KMS-11 (cell line): ENCODE results near the gene GRHL1.

Source experiments
- H2AFZ ChIP-seq: fragments of 200-600 bp; sonication (generic); 2 replicates; pipeline ENCODE4 v1.6.1; 2016; ENCODE audit warnings: antibody characterized with exemption, mixed run types, low read depth
- H3K27ac ChIP-seq: fragments of 200-600 bp; sonication (generic); 2 replicates; pipeline ENCODE4 v1.6.1; 2016; ENCODE audit warnings: mild to moderate bottlenecking, mixed run types
- H3K27me3 ChIP-seq: fragments of 200-600 bp; sonication (generic); 2 replicates; pipeline ENCODE4 v1.6.1; 2017; ENCODE audit warnings: mild to moderate bottlenecking, low read depth, mixed run types, moderate library complexity; ENCODE audit not compliant: insufficient read depth
- H3K36me3 ChIP-seq: fragments of 200-600 bp; sonication (generic); 2 replicates; pipeline ENCODE4 v1.6.1; 2017; ENCODE audit warnings: mild to moderate bottlenecking, mixed run types; ENCODE audit not compliant: insufficient read depth
- H3K4me1 ChIP-seq: fragments of 200-600 bp; sonication (generic); 2 replicates; pipeline ENCODE4 v1.6.1; 2016; ENCODE audit warnings: mild to moderate bottlenecking, low read depth, mixed run types; ENCODE audit not compliant: poor library complexity, severe bottlenecking
- H3K4me2 ChIP-seq: fragments of 200-600 bp; sonication (generic); 2 replicates; pipeline ENCODE4 v1.7.0; 2016; ENCODE audit warnings: mild to moderate bottlenecking, mixed run types
- H3K4me3 ChIP-seq: fragments of 200-600 bp; sonication (generic); IDR thresholded peaks from 2 replicates; pipeline ENCODE4 v1.6.1; 2017; ENCODE audit warnings: low read depth, low read length, mixed read lengths; ENCODE audit not compliant: insufficient read depth
- H3K79me2 ChIP-seq: fragments of 200-600 bp; sonication (generic); 2 replicates; pipeline ENCODE4 v1.6.1; 2016; ENCODE audit warnings: low read depth, mixed run types; ENCODE audit not compliant: insufficient read depth
- H3K9ac ChIP-seq: fragments of 200-600 bp; sonication (generic); 2 replicates; pipeline ENCODE4 v1.6.1; 2016; ENCODE audit warnings: mild to moderate bottlenecking, mixed run types
- H4K20me1 ChIP-seq: fragments of 200-600 bp; sonication (generic); 2 replicates; pipeline ENCODE4 v1.6.1; 2016; ENCODE audit warnings: mild to moderate bottlenecking, mixed run types; ENCODE audit not compliant: insufficient read depth
- TF ChIP-seq, protein P1 (sequence below): fragments of 200-600 bp; sonication (generic); conservative IDR thresholded peaks from 2 replicates; pipeline ENCODE4 v1.6.1; 2017; ENCODE audit warnings: low read depth, mild to moderate bottlenecking, antibody characterized with exemption, low read length, moderate library complexity, mixed read lengths

Gene GRHL1

DNA sequence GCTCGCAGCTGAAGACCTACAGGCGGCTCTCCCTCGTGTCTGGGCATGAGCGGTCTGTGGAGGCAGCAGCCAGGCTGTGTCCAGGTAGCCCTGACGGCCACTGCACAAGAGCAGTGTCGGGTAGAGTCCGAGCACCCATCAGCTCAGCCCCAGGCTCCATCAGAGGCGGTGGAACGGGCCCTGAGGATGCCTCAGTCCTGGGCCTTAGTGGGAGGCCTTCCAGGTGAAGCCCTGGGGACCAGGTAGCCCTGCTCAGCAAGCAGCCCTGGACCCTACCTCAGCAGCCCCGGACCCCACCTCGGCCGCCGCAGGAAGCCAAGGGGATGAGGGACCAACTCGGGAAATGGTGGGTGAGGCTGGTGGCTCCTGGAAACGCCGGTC is 70.5 kb downstream of the GRHL1 start:
- Histone ChIP-seq H3K4me3 (no peak overlapping the region), H3K9ac (no peak overlapping the region), H3K27ac (no peak overlapping the region), H3K4me2 (no peak overlapping the region), H2AFZ (no peak overlapping the region), H3K4me1 (no peaks in the 10 kb centered on the region), H3K27me3 (no peaks in the 10 kb centered on the region), H4K20me1 (no peaks in the 10 kb centered on the region), H3K36me3 (no peaks in the 10 kb centered on the region), H3K79me2 (no peaks in the 10 kb centered on the region)
- TF ChIP-seq, protein P1, sequence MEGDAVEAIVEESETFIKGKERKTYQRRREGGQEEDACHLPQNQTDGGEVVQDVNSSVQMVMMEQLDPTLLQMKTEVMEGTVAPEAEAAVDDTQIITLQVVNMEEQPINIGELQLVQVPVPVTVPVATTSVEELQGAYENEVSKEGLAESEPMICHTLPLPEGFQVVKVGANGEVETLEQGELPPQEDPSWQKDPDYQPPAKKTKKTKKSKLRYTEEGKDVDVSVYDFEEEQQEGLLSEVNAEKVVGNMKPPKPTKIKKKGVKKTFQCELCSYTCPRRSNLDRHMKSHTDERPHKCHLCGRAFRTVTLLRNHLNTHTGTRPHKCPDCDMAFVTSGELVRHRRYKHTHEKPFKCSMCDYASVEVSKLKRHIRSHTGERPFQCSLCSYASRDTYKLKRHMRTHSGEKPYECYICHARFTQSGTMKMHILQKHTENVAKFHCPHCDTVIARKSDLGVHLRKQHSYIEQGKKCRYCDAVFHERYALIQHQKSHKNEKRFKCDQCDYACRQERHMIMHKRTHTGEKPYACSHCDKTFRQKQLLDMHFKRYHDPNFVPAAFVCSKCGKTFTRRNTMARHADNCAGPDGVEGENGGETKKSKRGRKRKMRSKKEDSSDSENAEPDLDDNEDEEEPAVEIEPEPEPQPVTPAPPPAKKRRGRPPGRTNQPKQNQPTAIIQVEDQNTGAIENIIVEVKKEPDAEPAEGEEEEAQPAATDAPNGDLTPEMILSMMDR, result no peak

DNA sequence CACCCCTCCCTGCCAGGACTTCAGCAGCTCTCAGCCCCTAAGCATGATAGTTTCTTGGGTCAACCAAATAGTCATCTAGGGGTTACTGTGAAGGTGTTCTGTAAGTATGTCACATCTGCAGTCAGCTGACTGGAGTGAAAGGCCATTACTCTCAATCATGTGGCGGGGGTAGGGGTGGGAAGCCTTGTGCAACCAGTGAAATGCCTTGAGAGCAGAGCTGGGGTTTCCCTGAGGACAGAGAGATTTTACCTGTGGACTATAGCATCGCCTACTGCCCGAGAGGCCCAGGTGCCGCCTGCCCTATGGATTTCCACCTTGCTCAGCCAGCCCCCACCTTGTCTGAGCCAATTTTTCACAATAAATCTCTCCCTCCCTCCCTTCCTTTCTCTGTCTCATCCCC is 71.0 kb downstream of the GRHL1 start:
- no peaks in the 10 kb centered on the region for H4K20me1 ChIP-seq
- no peak overlapping the region for H3K9ac ChIP-seq
- H3K4me2 ChIP-seq, result no peak overlapping the region
- no peak overlapping the region for H3K4me3 ChIP-seq
- no peaks in the 10 kb centered on the region for H3K27me3 ChIP-seq
- H2AFZ ChIP-seq, result no peak overlapping the region
- no peaks in the 10 kb centered on the region for H3K79me2 ChIP-seq
- no peaks in the 10 kb centered on the region for H3K4me1 ChIP-seq
- TF ChIP-seq, protein P1, result no peak
- no peak overlapping the region for H3K27ac ChIP-seq
- no peaks in the 10 kb centered on the region for H3K36me3 ChIP-seq

GRCh38 chr2:10022966-10023662 is 71.6 kb downstream of the GRHL1 start:
- H3K4me3 ChIP-seq, result no peak overlapping the region
- no peak overlapping the region for H3K4me2 ChIP-seq
- no peaks in the 10 kb centered on the region for H4K20me1 ChIP-seq
- H3K4me1 ChIP-seq, result no peaks in the 10 kb centered on the region
- no peaks in the 10 kb centered on the region for H3K79me2 ChIP-seq
- H3K36me3 ChIP-seq, result no peaks in the 10 kb centered on the region
- no peak overlapping the region for H3K9ac ChIP-seq
- no peak overlapping the region for H3K27ac ChIP-seq
- H3K27me3 ChIP-seq, result no peaks in the 10 kb centered on the region
- H2AFZ ChIP-seq, result no peak overlapping the region
- TF ChIP-seq, protein P1, result no peak

DNA sequence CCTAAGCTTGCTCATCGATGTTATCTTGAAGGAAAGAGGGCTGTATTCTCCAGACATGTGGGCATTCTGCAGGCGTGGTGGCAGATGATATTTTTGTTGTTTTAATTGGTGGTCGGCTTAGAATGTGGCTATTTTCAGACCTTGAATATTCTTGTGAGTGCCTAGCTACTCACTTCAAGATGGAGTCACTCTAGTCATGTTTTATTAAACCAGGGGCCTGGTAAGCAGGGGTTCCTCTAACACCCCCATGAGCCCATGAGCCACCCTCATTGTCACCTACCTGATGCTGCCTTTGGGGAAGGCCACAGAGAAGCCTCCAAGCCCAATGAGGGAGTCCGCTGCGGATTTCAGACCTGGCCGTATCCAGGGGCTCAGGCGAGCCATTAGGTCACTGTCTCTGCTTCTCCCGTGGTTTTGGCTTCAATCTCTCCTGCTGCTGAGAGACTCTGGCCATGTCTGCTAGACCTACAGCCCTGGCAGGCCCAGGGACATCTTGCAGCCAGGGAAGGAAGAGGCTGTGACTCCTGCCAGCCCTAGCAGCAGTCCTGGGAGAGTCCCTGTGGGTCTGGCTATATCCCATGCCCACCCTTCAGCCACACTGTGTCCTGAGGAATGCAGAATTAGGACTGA is 75.6 kb downstream of the GRHL1 start:
- Histone ChIP-seq H3K9ac (no peak overlapping the region), H2AFZ (no peak overlapping the region)
- TF ChIP-seq, protein P1, result no peak

More for the DNA sequence above, 75.6 kb downstream of the GRHL1 start:
- Histone ChIP-seq H3K27me3 (no peaks in the 10 kb centered on the region), H3K36me3 (no peaks in the 10 kb centered on the region), H3K4me2 (no peak overlapping the region), H3K4me1 (no peaks in the 10 kb centered on the region), H3K79me2 (no peaks in the 10 kb centered on the region), H4K20me1 (no peaks in the 10 kb centered on the region), H3K27ac (no peak overlapping the region), H3K4me3 (no peak overlapping the region)
